ENCODE measurements around the gene SOWAHB.
A peak's percentile ranks its signal among the peaks of the same experiment; 100 is the strongest.

Gene SOWAHB

DNA sequence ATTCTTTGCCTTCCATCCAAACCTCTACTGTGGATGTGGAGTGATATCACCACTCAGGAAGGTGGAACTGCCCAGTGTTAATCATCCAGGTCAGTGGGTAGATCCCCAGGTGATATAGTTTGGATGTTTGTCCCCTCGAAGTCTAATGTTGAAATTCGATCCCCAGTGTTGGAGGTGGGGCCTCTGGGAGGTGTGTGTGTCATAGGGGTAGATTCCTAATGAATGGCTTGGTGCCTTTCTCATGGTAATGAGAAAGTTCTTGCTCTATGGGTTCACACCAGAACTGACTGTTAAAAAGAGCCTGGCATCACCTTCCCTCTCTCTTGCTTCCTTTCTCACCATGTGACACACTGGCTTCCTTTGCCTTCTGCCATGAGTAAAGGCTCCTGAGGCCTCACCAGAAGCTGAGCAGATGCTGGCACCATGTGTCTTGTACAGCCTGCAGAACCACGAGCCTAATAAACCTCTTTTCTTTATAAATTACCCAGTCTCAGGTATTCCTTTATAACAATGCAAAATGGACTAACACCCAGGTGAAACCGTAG is 6.8 kb upstream of the SOWAHB start:
- no peak for TF ChIP-seq GATA3 (IDR thresholded peaks at IDR 0.05; ENCODE audit: low read depth, low read length)
- TF ChIP-seq GATA2 (IDR thresholded peaks at IDR 0.05; ENCODE audit: low read depth, low read length) = no peak

DNA sequence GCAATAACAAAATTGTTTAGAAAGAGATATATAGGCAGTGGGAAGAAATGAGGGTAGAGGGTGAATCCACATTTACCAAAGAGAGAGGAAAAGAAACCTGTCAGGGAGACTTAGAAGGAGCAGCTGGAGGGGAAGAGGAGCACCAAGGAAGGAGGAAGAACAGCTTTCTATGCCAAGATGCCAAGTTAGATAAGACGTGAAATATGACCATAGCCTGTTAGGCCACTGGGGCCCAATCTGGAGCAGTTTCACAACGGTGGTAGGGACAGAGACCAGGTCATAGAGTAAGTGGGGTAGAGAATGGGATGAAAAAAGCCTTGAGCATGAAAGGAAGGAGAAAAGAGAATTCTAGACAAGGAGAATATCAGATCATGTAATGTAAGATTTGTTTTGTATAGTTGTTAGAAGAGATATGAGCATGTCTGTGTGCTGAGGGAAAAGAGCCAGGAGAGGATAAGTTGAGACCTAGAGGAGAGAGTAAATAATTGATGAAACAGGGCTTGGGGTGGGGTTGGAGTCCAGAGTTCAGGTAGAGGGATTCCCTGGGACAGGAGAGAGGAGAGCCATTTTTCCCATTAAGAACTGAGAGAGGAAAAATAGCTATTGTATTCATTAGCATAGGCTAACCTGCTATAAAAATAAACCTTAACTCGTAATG is 4.4 kb upstream of the SOWAHB start:
- TF ChIP-seq GATA3 (IDR thresholded peaks at IDR 0.05; ENCODE audit: low read depth, low read length) = no peak
- peak; percentile 21; the same call in 1 of the 2 replicates for TF ChIP-seq GATA2 (IDR thresholded peaks at IDR 0.05; ENCODE audit: low read depth, low read length)

DNA sequence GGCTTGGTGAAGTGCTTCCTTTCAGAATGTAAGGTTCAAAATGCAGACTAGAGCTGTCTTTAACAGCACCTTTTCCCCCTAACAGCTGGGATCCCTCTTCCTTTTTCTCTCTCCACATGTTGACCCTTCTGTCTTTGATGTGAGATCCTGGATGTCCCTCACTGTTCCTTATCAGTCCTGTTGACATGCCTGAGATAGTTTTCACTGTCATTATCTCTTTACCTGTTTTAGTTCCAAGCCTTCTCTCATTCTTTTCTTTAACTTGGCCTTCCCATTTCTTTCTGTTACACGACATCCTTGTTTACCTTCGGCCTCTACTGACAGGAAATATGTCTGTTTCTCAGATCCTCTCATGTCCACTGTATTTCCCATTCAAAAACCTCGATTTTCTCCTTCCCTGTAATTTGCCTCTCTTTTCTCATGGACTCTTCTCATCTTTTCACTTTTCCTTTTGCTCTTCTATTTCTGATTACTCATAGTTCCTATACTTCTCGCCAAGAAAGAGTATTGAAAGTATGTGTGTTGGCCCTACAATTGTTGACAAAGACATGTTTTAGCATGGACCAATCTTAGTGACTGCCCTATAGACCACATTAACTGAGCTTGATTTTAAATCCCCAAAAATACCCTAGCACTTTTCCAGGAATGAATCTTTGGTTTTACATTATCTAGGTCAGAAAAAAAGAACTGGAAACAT is 1.2 kb upstream of the SOWAHB start:
- TF ChIP-seq GATA2 (IDR thresholded peaks at IDR 0.05; ENCODE audit: low read depth, low read length) (no peak), GATA3 (IDR thresholded peaks at IDR 0.05; ENCODE audit: low read depth, low read length) (no peak)

DNA sequence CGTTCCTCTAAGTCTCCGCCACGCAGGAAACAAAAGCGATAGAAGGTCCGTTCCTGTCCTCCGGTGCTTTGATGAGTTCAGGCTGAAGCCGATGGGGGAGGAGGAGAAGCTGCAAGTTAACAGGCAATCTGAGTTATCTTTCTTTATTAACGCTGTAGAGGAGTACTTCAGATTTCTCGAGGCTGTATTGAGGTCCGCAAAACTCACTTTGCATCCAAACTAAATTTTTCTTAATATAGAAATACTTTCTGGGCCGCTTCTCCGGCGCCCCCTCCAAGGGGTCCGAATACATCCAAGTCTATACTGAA is 395 bp upstream of the SOWAHB start:
- no peak for TF ChIP-seq GATA3 (IDR thresholded peaks at IDR 0.05; ENCODE audit: low read depth, low read length)
- TF ChIP-seq GATA2 (IDR thresholded peaks at IDR 0.05; ENCODE audit: low read depth, low read length) = no peak

DNA sequence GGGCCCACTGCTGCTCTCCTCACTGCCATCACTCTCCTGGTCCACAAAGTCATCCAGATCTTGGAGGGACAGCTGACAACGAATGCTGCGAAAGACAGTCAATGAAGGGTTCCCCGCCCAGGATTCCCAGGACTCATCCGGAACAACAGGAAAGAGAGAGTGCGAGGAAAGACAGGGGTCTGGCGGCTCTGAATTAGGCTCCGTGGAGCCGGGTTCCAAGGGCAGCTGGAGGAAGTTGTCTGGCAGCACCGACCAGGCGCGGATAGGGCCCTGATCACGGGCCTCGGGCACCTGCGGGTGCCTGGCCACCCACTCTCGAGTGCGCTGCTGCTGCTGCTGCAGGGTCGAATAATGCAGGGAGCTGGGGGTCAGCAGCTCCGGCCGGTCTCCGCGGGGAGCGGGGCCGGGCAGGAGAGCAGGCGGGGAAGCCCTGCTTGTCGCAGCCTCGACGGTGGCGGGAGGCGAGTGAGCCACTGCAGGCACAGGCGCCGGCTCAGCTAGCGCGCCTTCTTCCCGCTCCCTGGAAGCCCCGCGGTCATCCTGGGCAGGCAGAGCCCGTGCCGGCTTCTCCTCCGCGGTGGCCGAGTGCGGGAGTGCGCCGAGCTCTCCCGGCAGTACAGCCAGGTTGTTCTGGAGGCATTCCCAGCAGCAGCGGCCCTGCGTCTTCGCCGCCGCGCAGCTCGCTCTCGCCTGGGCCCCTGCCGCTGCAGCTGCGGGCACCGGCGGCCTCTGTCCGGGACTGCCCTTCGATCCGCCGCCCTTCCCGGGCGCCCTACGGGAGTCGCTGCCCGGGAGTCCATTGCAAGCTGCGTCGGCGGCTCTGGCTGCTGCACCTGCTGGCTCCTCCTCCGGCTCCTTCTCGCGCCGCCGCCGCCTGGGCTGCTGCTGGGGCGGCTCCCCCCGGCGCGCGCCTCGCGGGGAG is 1.1 kb downstream of the SOWAHB start:
- TF ChIP-seq GATA2 (IDR thresholded peaks at IDR 0.05; ENCODE audit: low read depth, low read length) (no peak), GATA3 (IDR thresholded peaks at IDR 0.05; ENCODE audit: low read depth, low read length) (no peak)

DNA sequence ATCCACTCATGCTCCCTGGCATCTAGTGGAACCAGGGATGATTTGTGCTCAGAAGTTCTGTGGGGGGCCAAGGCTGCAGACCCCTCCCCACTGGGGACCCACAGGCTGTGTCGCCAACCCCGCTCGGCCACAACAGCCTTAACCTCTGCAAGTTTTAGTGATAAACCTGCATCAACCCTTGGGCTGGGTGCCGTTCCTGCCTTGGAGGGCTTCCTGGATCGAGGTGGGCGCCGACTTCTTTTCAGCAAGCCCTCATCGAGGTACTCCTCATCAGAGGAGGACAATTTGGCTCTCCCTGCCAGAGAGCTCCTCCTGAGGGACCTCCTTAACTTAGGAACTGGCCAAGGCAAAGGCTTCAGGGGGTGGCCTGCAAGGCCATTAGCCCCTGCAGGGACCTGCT is 1.9 kb downstream of the SOWAHB start:
- TF ChIP-seq GATA2 (IDR thresholded peaks at IDR 0.05; ENCODE audit: low read depth, low read length) (no peak), GATA3 (IDR thresholded peaks at IDR 0.05; ENCODE audit: low read depth, low read length) (no peak)

DNA sequence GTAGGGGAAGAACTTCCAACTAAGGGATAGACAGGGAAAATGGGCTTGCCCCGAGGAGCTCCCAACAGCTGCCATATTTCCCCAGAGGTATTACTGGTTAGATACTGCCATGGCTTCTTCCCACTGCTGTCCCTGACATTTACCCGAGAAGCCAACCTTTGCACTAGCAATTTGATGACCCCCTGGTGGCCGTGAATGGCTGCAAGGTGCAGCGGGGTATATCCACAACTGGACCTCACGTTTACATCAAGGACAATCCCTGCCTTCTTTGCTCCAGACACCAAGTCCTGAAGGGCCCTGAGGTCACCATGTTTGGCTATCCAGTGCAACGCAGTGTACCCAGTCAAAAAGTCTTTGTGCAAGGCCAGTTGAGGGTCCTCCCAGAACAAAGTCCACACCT is 2.3 kb downstream of the SOWAHB start:
- TF ChIP-seq GATA2 (IDR thresholded peaks at IDR 0.05; ENCODE audit: low read depth, low read length) = no peak
- no peak for TF ChIP-seq GATA3 (IDR thresholded peaks at IDR 0.05; ENCODE audit: low read depth, low read length)

DNA sequence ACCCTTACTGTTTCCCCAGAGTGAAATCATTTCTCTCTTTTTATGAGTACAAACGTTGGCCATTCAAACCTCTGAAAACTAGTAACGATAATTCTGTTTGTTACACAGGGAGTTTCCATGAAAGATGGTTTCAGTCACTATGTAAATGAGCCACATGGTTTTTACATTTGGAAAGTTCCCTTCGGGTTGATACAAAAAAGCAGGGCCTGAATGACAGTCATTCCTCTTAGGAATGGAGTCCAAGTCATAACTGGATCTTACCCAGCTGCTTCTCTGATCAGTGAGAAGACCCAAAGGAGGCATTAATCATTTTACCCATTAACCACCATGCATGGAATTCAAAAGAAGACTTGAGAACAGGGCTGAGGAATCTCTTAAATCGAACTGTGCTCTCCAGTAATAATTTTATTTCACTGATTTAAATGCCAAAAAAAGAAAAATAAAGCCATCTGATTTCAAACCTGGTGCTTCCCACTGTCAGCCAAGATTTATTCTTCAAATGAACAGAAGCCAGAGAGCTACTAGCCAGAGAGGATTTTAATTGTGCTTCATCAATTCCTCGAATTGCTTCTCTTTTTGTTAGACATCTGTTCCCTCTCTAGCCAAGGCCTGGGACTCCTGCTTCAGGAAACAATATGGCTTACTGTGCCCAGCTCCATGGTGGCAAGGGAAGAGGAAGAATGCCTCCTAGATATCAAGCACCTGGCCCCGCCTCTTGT is 3.2 kb downstream of the SOWAHB start:
- TF ChIP-seq GATA2 (IDR thresholded peaks at IDR 0.05; ENCODE audit: low read depth, low read length) (no peak), GATA3 (IDR thresholded peaks at IDR 0.05; ENCODE audit: low read depth, low read length) (no peak)

DNA sequence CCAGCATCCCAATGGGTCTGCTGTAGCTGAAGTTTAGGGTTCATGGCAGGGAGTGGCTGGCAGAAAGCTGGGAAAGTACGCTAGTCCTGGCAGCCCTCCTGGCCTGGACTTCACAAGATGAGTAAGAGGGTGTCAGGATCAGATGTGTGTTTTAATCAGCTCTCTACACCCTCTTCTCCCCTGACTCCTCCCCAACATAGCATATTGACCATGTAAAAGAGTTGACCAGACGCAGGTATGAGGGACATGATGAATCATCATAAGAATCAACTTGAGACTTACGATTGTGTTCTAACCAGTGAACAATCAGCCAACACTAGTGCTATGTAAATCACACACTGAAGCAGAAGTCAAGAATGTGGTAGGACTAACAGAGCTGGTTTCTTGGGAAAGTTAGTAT is 5.3 kb downstream of the SOWAHB start:
- TF ChIP-seq GATA3 (IDR thresholded peaks at IDR 0.05; ENCODE audit: low read depth, low read length) (no peak), GATA2 (IDR thresholded peaks at IDR 0.05; ENCODE audit: low read depth, low read length) (no peak)

DNA sequence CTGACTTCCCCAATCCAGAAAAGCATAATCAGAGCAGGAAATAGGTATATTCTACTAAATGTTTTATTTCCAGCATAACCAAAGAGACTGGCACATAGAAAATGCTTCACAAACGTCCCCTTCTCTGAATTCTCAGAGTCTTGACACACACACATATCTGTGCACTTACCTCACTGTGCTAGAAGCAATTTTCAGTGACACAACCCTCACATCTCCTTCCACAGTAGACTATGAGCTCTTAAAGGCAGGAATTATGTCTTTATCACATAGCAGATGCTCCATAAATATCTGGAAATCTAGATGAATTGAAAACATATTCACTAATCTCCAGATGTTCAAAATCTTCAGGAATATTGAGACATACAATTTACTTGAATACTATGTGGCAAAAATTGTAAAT is 5.9 kb downstream of the SOWAHB start:
- TF ChIP-seq GATA3 (IDR thresholded peaks at IDR 0.05; ENCODE audit: low read depth, low read length) (no peak), GATA2 (IDR thresholded peaks at IDR 0.05; ENCODE audit: low read depth, low read length) (no peak)

DNA sequence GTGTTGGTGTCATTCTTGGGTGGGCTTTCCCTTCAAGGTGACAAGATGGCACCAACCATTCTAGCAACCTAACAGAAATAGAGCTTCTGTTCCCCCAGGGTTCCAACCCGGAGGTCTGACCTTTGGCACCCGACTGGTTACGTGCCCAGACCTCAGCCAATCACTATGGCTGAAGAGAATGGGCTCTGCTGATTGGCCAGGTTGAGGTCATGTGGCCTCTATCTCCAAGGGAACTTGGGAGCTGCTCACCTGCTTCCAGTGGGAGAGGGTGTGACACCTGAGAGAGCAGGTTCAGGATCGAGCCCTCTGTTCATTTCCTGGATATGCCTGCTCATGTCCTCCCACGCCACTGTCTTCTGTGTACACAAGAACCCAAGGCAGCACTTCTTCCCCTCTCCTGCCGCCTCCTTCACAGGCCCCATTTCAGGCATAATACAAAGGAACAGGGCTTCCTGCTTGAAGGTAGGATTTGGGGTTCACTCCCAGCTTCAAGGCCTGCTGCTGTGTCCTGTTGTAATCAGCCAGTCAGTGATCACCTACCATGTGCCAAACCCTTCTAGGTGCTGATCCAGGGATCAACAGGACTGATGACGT is 11.0 kb downstream of the SOWAHB start:
- TF ChIP-seq GATA2 (IDR thresholded peaks at IDR 0.05; ENCODE audit: low read depth, low read length) (no peak), GATA3 (IDR thresholded peaks at IDR 0.05; ENCODE audit: low read depth, low read length) (no peak)

DNA sequence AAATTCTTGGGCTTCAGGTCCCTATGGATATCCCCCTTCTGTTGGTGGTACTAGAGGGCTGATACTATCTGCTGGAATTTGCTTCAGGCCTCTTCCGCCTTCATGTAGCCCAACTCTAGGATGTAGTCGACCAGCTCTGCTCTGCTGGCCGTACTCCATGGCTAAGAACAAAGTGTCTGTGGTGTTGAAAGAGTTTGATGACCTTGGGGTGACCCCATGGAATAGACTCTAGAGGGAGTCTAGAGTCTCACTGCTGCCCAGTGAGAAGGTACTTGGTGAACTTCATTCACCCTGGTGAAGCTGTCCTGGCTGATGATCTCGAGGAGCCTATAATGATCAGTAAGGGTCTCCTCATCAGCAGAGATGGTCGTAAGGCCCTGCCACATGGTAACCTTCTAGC is 11.7 kb downstream of the SOWAHB start:
- TF ChIP-seq GATA3 (IDR thresholded peaks at IDR 0.05; ENCODE audit: low read depth, low read length) (no peak), GATA2 (IDR thresholded peaks at IDR 0.05; ENCODE audit: low read depth, low read length) (no peak)

DNA sequence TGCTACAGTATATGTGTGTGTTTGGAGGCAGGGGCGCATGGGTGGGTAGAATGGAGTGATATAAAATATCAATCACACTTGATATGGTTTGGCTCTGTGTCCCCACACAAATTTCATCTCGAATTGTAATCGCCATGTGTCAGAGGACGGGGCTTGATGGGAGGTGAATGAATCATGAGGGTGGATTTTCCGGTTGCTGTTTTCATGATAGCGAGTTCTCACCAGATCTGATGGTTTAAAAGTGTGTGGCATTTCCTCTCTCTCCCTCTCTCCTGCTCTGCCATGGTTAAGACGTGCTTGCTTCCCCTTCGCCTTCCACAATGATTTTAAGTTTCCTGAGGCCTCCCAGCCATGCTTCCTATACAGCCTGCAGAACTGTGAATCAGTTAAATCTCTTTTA is 14.8 kb downstream of the SOWAHB start:
- TF ChIP-seq GATA3 (IDR thresholded peaks at IDR 0.05; ENCODE audit: low read depth, low read length) (no peak), GATA2 (IDR thresholded peaks at IDR 0.05; ENCODE audit: low read depth, low read length) (no peak)

Data from SH-SY5Y (cell line).